C4-2B (cell line): ENCODE measurements around the gene PCDHGC5.
A peak's percentile ranks its signal among the peaks of the same experiment; 100 is the strongest.

Source experiments
- H3K27ac ChIP-seq: fragments of 450-650 bp; 2 replicates; pipeline ENCODE4 v1.5.1; 2017
- ZFX ChIP-seq: fragments of 450-650 bp; IDR thresholded peaks from 2 replicates; pipeline ENCODE4 v1.6.1; 2017
- TF ChIP-seq, protein P1 (sequence below): fragments of 450-650 bp; conservative IDR thresholded peaks from 2 replicates; pipeline ENCODE4 v1.5.1; 2017; ENCODE audit warnings: mild to moderate bottlenecking

Gene PCDHGC5

DNA sequence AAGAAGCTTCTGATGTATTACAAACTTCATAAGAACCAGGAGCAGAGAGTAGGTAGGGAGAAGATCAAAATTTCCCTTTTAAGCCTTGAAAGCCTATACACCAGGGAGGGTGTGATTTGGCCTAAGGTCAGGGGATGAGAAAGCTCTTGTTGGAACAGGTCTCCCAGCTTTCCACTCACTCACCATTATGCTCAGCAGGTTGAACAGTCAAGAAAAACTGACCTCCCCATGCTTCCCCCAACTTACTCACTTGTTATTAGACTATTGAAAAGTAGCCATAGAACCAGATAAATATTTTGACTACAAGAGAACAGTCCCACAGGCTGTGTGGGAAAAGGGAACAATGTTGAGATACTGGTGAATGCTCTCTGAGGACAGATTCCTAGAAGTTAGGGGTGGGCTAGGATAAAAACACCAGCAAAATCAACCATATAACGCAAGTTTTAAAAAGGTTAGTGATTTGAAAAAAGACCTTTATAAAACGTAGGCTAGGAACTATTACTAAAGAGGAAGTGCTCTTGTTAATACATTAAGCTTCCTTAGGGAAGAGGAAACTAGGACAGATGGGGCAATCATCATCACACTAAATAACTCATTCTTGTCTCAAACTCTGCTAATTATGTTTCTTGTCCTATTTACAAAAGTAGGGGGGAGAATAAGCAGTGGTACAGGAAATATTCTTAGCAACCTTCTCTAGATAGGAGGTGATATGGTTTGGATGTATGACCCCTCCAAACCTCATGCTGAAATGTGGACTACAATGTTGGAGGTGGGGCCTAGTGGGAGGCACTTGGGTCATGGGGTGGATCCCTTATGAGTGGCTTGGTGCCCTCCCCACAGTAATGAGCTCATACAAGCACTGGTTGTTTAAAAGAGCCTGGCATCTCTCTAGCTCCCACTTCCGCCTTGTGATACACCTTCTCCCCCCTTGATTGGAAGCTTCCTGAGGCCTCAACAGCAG, 31.0 kb downstream of the PCDHGC5 start:
- H3K27ac ChIP-seq: no peak overlapping the region
- TF ChIP-seq, protein P1, sequence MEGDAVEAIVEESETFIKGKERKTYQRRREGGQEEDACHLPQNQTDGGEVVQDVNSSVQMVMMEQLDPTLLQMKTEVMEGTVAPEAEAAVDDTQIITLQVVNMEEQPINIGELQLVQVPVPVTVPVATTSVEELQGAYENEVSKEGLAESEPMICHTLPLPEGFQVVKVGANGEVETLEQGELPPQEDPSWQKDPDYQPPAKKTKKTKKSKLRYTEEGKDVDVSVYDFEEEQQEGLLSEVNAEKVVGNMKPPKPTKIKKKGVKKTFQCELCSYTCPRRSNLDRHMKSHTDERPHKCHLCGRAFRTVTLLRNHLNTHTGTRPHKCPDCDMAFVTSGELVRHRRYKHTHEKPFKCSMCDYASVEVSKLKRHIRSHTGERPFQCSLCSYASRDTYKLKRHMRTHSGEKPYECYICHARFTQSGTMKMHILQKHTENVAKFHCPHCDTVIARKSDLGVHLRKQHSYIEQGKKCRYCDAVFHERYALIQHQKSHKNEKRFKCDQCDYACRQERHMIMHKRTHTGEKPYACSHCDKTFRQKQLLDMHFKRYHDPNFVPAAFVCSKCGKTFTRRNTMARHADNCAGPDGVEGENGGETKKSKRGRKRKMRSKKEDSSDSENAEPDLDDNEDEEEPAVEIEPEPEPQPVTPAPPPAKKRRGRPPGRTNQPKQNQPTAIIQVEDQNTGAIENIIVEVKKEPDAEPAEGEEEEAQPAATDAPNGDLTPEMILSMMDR: no peak
- TF ChIP-seq ZFX: no peak

GRCh38 chr5:141521244-141521781, 32.4 kb downstream of the PCDHGC5 start:
- TF ChIP-seq ZFX: no peak
- TF ChIP-seq, protein P1: no peak
- H3K27ac ChIP-seq: no peak overlapping the region

DNA sequence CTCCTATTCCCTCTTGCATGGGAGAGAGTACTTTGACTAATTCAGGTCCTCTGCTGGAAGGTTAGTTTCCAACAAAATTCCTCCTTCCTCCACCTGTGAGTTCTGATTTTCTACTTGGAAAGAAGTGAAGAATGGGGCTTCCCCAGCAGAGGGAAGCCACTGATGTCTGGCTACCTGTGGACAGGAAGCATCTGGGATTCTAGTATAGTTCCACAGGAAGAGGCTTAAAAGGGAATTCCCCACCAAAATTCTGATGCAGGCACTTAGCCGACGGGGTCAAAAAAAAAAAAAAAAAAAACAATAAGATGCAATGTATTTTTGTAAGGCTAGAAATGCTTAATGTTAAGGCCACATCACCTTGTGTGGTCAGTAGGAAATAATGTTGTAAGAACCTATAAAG, 33.4 kb downstream of the PCDHGC5 start:
- TF ChIP-seq, protein P1: no peak
- TF ChIP-seq ZFX: no peak
- no peak overlapping the region for H3K27ac ChIP-seq

- no peak for TF ChIP-seq ZFX
- TF ChIP-seq, protein P1: no peak
- no peak overlapping the region for H3K27ac ChIP-seq
Measured at GRCh38 chr5:141523991-141524390, 35.1 kb downstream of the PCDHGC5 start.

DNA sequence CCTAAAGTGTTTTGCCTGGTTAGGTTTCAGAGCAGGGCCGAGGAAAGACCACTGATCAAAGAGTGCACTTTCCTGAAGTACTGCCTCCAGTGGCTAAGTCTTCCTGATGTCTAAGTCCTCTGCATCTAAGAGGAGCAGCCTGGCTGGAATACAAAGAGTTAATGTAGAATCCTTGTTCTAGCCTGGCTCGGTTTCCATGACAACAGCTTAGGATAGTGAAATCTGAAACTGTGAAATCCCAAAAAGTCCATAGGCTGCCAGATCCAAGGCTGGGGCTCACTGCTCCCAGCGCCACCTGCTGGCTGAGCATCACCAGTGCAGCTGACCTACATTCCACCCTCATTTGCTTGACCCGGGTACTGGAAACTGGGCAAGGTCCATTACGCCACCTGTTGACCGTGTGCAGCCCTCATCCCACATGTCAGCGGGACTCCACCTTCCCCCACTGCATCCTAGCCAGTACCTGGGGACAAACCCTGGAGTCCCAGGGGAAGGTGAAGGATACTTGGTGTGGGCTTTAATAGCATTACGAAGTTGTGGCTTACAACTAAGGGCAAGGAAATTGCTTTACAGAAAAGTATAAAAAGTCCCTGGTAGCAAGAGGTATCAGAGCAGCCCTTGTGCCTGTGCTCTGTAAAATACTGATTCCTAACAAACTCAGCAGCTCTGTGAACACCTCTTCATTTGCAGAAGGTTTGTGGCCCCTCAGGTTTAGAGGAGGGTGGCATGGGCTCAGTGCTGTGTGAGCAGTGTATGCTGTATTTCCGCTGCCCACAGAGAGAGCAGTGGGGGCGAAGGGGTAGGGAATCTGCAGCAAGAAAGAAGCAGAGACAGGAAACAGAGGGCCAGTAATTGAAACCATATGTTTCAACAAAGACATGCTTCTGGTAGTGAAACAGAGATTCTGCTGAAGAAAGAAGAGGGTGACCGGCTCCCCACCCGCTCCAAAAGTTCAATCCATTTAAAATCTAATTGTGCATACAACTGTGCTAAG, 36.0 kb downstream of the PCDHGC5 start:
- no peak overlapping the region for H3K27ac ChIP-seq
- TF ChIP-seq, protein P1: peak; percentile 100
- no peak for TF ChIP-seq ZFX

- TF ChIP-seq, protein P1: no peak
- TF ChIP-seq ZFX: no peak
- no peak overlapping the region for H3K27ac ChIP-seq
Measured at GRCh38 chr5:141525653-141526052, 36.8 kb downstream of the PCDHGC5 start.
